ENCODE data around the gene AAMP. TPM values are rescaled to one million over a fixed set of nuclear protein-coding genes. Genes with fewer than 3 reads are reported as not detected.

Gene AAMP
- total and polyA plus RNA-seq, 2 donors (not counting 3 experiments of a cell fraction or from before 2014, with no cell fraction given): 69.3 to 84.4 TPM

DNA sequence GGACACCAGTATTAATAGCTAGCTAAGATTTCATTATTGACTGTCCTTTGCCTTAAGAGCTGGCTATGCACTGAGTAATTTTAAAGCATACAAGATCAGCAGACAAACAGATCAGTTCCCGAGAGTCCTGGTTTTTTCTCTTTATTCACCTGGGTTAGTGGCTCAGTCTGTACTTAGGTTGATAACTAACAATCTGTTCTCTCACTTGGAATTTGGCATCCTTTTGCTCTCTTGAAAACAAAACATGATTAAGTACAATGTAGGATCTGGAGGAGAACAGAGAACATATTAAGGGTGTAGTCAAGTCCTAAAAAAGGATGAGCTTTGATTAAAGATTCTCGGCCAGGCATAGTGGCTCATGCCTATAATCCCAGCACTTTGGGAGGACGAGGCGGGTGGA is 36.4 kb downstream of the AAMP start:
- Histone ChIP-seq H3K9ac (replicated peaks; ENCODE audit: extremely low read depth, insufficient read depth, low read length) (no peak overlapping the region), H3K9me1 (replicated peaks; ENCODE audit: control insufficient read depth, extremely low read depth, insufficient read depth, low read length) (no peaks in the 10 kb centered on the region), H3K9me3 (replicated peaks; ENCODE audit: control insufficient read depth, insufficient read depth, low read length) (no peaks in the 10 kb centered on the region), H3K79me2 (ENCODE audit: control insufficient read depth, insufficient read depth, low read length) (peaks cover 44% of the 10 kb centered on the region), H3K36me3 (ENCODE audit: control insufficient read depth in 2 of 2, extremely low read depth in 1 of 2, insufficient read depth in 2 of 2, low read length in 2 of 2) (peaks cover 34 to 35% of the 10 kb centered on the region in 2 experiments), H3K27ac (ENCODE audit: insufficient read depth, low read depth, low read length) (no peak overlapping the region), H3K4me2 (ENCODE audit: insufficient read depth, low read length) (no peak overlapping the region), H3K27me3 (ENCODE audit: control insufficient read depth in 2 of 2, insufficient read depth in 2 of 2, low read length in 2 of 2) (no peaks in the 10 kb centered on the region), H3K4me1 (ENCODE audit: control insufficient read depth, extremely low read depth, insufficient read depth, low read length) (peaks cover 22% of the 10 kb centered on the region), H3K4me3 (replicated peaks in 1 of 3; ENCODE audit: insufficient read depth in 1 of 3, low read depth in 1 of 3, low read length in 3 of 3) (no peak overlapping the region), H4K20me1 (replicated peaks; ENCODE audit: control insufficient read depth, extremely low read depth, insufficient read depth, low read length) (no peaks in the 10 kb centered on the region), H2AFZ (ENCODE audit: low read depth, low read length) (no peak overlapping the region)
- ChIA-PET POLR2A (no interaction called here), CTCF (no interaction called here)
- intact Hi-C loops (cut with micrococcal nuclease) (no loop called here), dilution Hi-C loops (cut with MboI; ENCODE audit: extremely low pct_ligation_motif_present, low sequenced_read_pairs) (no loop called here)
- DNase-seq (ENCODE audit: low read depth, low spot score): no peak
- no peak for FAIRE-seq
- no peak for TF ChIP-seq JUN (IDR thresholded peaks at IDR 0.05; ENCODE audit: borderline replicate concordance, insufficient read depth, insufficient read length, low read depth)
- no peak for TF ChIP-seq FOS (IDR thresholded peaks at IDR 0.05; ENCODE audit: borderline replicate concordance, insufficient read depth, low read length)
- TF ChIP-seq, protein P1, sequence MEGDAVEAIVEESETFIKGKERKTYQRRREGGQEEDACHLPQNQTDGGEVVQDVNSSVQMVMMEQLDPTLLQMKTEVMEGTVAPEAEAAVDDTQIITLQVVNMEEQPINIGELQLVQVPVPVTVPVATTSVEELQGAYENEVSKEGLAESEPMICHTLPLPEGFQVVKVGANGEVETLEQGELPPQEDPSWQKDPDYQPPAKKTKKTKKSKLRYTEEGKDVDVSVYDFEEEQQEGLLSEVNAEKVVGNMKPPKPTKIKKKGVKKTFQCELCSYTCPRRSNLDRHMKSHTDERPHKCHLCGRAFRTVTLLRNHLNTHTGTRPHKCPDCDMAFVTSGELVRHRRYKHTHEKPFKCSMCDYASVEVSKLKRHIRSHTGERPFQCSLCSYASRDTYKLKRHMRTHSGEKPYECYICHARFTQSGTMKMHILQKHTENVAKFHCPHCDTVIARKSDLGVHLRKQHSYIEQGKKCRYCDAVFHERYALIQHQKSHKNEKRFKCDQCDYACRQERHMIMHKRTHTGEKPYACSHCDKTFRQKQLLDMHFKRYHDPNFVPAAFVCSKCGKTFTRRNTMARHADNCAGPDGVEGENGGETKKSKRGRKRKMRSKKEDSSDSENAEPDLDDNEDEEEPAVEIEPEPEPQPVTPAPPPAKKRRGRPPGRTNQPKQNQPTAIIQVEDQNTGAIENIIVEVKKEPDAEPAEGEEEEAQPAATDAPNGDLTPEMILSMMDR (IDR thresholded peaks at IDR 0.05; ENCODE audit: extremely low read depth in 1 of 2, insufficient read depth in 1 of 2, low read depth in 1 of 2, low read length in 2 of 2): no peak
- no peak for TF ChIP-seq EZH2 (IDR thresholded peaks at IDR 0.05; ENCODE audit: borderline replicate concordance, low read depth, low read length, severe bottlenecking)
- no peak for TF ChIP-seq MAX (IDR thresholded peaks at IDR 0.05; ENCODE audit: insufficient read depth, insufficient read length)
- TF ChIP-seq MYC (IDR thresholded peaks at IDR 0.05; ENCODE audit: low read depth, low read length): no peak
- no peak for TF ChIP-seq POLR2AphosphoS5 (IDR thresholded peaks at IDR 0.05; ENCODE audit: insufficient read depth, low read depth, low read length)
- TF ChIP-seq POLR2A (IDR thresholded peaks at IDR 0.05; ENCODE audit: low read depth, low read length): no peak
- TF ChIP-seq GATA2 (IDR thresholded peaks at IDR 0.05; ENCODE audit: insufficient read depth, insufficient read length, low read depth, low read length): no peak
- no TSS peak for BruUV-seq (replicated peaks)

Measured in endothelial cell of umbilical vein (primary cell).